Left ventricle myocardium inferior (tissue), 1 donor: ENCODE measurements around the gene ZNF275. TPM values are rescaled to one million over a fixed set of nuclear protein-coding genes. Genes with fewer than 3 reads are reported as not detected.

Experiments used
- DNase-seq: peaks from one replicate; pipeline ENCODE4 v3.0.0-alpha.2; 2020
- H3K27ac ChIP-seq: fragments of 200-600 bp; replicated peaks from 2 replicates; pipeline ENCODE4 v1.8.0; 2021
- H3K27me3 ChIP-seq: fragments of 200-600 bp; 2 replicates; pipeline ENCODE4 v1.8.0; 2021; ENCODE audit warnings: low read depth
- H3K36me3 ChIP-seq: fragments of 200-600 bp; 2 replicates; pipeline ENCODE4 v1.8.0; 2021
- H3K4me1 ChIP-seq: fragments of 200-600 bp; 2 replicates; pipeline ENCODE4 v1.8.0; 2021
- H3K4me3 ChIP-seq: fragments of 200-600 bp; 2 replicates; pipeline ENCODE4 v1.8.0; 2021; ENCODE audit warnings: mild to moderate bottlenecking, moderate library complexity
- H3K9me3 ChIP-seq: fragments of 200-600 bp; replicated peaks from 2 replicates; pipeline ENCODE4 v1.8.0; 2021
- CTCF ChIP-seq: fragments of 200-600 bp; IDR thresholded peaks from 2 replicates; pipeline ENCODE4 v1.8.0; 2021; ENCODE audit warnings: antibody characterized with exemption, mild to moderate bottlenecking, borderline replicate concordance
- intact Hi-C: fragments of 100-400 bp; cut with micrococcal nuclease; formaldehyde crosslinking; loops from one replicate; pipeline ENCODE4 v1.11.0; 2022
- total RNA-seq: library from RNA; stranded (reverse); fragmentation: NEBNext Ultra II Directional; extraction: Animal tissue kit (Norgen Biotek cat#: 25700); gene quantifications from one replicate; pipeline ENCODE4 v1.2.1, GENCODE V29; 2021
- donor health status: DM: no; HTN: yes; CAD: no; lungs with severe emphysema.

Gene ZNF275
- total RNA-seq, 1 donor from 2014 or later, result 6.4 TPM

- DNase-seq, result no peak
- no peaks in the 10 kb centered on the region for H3K27me3 ChIP-seq
- no peak overlapping the region for H3K4me3 ChIP-seq
- no peaks in the 10 kb centered on the region for H3K9me3 ChIP-seq
- peaks cover 6% of the 10 kb centered on the region for H3K36me3 ChIP-seq
- no peak for TF ChIP-seq CTCF
- H3K4me1 ChIP-seq, result peaks cover 4% of the 10 kb centered on the region
- no peak overlapping the region for H3K27ac ChIP-seq
- intact Hi-C loops, result no loop called here
Measured at GRCh38 chrX:153336988-153337387, 3.0 kb downstream of the ZNF275 start.

- no peak overlapping the region for H3K27ac ChIP-seq
- H3K4me3 ChIP-seq, result no peak overlapping the region
- peaks cover 6% of the 10 kb centered on the region for H3K36me3 ChIP-seq
- H3K27me3 ChIP-seq, result no peaks in the 10 kb centered on the region
- no peak for TF ChIP-seq CTCF
- H3K9me3 ChIP-seq, result no peaks in the 10 kb centered on the region
- intact Hi-C loops, result no loop called here
- no peak for DNase-seq
- peaks cover 4% of the 10 kb centered on the region for H3K4me1 ChIP-seq
Measured at GRCh38 chrX:153338836-153339235, 4.9 kb downstream of the ZNF275 start.

- TF ChIP-seq CTCF, result no peak
- no peak overlapping the region for H3K27ac ChIP-seq
- H3K27me3 ChIP-seq, result no peaks in the 10 kb centered on the region
- no peak overlapping the region for H3K4me3 ChIP-seq
- H3K4me1 ChIP-seq, result no peaks in the 10 kb centered on the region
- H3K9me3 ChIP-seq, result no peaks in the 10 kb centered on the region
- H3K36me3 ChIP-seq, result peaks cover 6% of the 10 kb centered on the region
- DNase-seq, result no peak
- intact Hi-C loops, result no loop called here
Measured at GRCh38 chrX:153339662-153340061, 5.7 kb downstream of the ZNF275 start.

GRCh38 chrX:153340111-153340510 is 6.2 kb downstream of the ZNF275 start:
- Histone ChIP-seq H3K27me3 (no peaks in the 10 kb centered on the region), H3K4me3 (no peak overlapping the region), H3K27ac (no peak overlapping the region), H3K4me1 (no peaks in the 10 kb centered on the region), H3K9me3 (no peaks in the 10 kb centered on the region), H3K36me3 (peaks cover 9% of the 10 kb centered on the region)
- no peak for DNase-seq
- TF ChIP-seq CTCF, result no peak
- intact Hi-C loops, result no loop called here

- Histone ChIP-seq H3K27me3 (no peaks in the 10 kb centered on the region), H3K4me3 (no peak overlapping the region), H3K4me1 (no peaks in the 10 kb centered on the region), H3K27ac (no peak overlapping the region), H3K9me3 (no peaks in the 10 kb centered on the region), H3K36me3 (peaks cover 25% of the 10 kb centered on the region)
- no peak for TF ChIP-seq CTCF
- intact Hi-C loops, result no loop called here
- DNase-seq, result no peak
Measured at GRCh38 chrX:153342762-153343558, 9.0 kb downstream of the ZNF275 start.
